Measurements from ENCODE around the gene AFMID. TPM values are rescaled to one million over a fixed set of nuclear protein-coding genes. Genes with fewer than 3 reads are reported as not detected.
"Not testable (repeated sequence)": the region's sequence is repeated elsewhere in the genome, so short reads cannot be mapped to it uniquely, and the experiment has no call there.

AFMID gene
- total and polyA plus RNA-seq, 2 donors from 2014 or later, result 63.9 to 118 TPM

DNA sequence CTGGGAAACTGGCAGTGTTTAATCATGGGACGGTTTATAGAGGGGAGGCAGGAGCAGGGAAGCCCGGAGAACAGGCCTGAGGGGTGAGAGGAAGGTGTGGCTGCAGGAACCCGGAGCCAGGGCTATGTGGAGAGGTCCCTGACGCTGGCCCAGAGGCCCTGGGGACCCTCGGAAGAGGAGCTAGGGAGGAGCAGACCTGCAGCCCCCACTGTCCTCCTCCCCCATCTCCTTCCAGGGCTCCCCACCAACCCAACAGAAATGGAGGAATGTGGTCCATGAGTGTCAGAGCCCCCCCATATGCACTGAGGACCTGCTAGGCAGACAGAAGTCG is 64.6 kb downstream of the AFMID start:
- FAIRE-seq, result no peak
- intact Hi-C loops (cut with DNase I), result no loop called here

GRCh38 chr17:78252111-78252634 is 65.0 kb downstream of the AFMID start:
- Histone ChIP-seq H3K9ac (ENCODE audit: low read length in 3 of 3) (no peak overlapping the region), H3K4me3 (ENCODE audit: low read length in 3 of 3) (no peak overlapping the region), H3K9me3 (ENCODE audit: control insufficient read depth in 2 of 3, insufficient read depth in 1 of 3, low read length in 3 of 3) (no peaks in the 10 kb centered on the region), H3K27ac (ENCODE audit: low read depth in 2 of 2, low read length in 2 of 2) (no peak overlapping the region), H3K36me3 (ENCODE audit: control insufficient read depth in 2 of 3, insufficient read depth in 3 of 3, low read length in 3 of 3) (no peaks in the 10 kb centered on the region), H3K4me1 (ENCODE audit: control insufficient read depth in 2 of 3, insufficient read depth in 2 of 3, low read depth in 1 of 3, low read length in 3 of 3) (peaks cover 0 to 7% (median 0%) of the 10 kb centered on the region in 3 donors), H3K27me3 (ENCODE audit: control insufficient read depth, insufficient read depth, low read length) (no peaks in the 10 kb centered on the region)
- intact Hi-C loops (cut with DNase I), result no loop called here
- FAIRE-seq (no peak), DNase-seq (peak in 1 of 5 donors; percentile 49)
- TF ChIP-seq, protein P1, sequence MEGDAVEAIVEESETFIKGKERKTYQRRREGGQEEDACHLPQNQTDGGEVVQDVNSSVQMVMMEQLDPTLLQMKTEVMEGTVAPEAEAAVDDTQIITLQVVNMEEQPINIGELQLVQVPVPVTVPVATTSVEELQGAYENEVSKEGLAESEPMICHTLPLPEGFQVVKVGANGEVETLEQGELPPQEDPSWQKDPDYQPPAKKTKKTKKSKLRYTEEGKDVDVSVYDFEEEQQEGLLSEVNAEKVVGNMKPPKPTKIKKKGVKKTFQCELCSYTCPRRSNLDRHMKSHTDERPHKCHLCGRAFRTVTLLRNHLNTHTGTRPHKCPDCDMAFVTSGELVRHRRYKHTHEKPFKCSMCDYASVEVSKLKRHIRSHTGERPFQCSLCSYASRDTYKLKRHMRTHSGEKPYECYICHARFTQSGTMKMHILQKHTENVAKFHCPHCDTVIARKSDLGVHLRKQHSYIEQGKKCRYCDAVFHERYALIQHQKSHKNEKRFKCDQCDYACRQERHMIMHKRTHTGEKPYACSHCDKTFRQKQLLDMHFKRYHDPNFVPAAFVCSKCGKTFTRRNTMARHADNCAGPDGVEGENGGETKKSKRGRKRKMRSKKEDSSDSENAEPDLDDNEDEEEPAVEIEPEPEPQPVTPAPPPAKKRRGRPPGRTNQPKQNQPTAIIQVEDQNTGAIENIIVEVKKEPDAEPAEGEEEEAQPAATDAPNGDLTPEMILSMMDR (IDR thresholded peaks at IDR 0.05; ENCODE audit: borderline replicate concordance, extremely low read depth, insufficient read depth), result no peak

More for the DNA sequence above, 64.6 kb downstream of the AFMID start:
- no peak overlapping the region for H3K9ac ChIP-seq (ENCODE audit: low read length in 3 of 3)
- H3K36me3 ChIP-seq (ENCODE audit: control insufficient read depth in 2 of 3, insufficient read depth in 3 of 3, low read length in 3 of 3), result no peaks in the 10 kb centered on the region
- H3K27me3 ChIP-seq (ENCODE audit: control insufficient read depth, insufficient read depth, low read length), result no peaks in the 10 kb centered on the region
- peak in 2 of 5 donors; percentile 56 to 70 for DNase-seq
- peaks cover 0 to 7% (median 0%) of the 10 kb centered on the region in 3 donors for H3K4me1 ChIP-seq (ENCODE audit: control insufficient read depth in 2 of 3, insufficient read depth in 2 of 3, low read depth in 1 of 3, low read length in 3 of 3)
- no peak overlapping the region for H3K4me3 ChIP-seq (ENCODE audit: low read length in 3 of 3)
- no peaks in the 10 kb centered on the region for H3K9me3 ChIP-seq (ENCODE audit: control insufficient read depth in 2 of 3, insufficient read depth in 1 of 3, low read length in 3 of 3)
- no peak overlapping the region for H3K27ac ChIP-seq (ENCODE audit: low read depth in 2 of 2, low read length in 2 of 2)
- TF ChIP-seq, protein P1 (IDR thresholded peaks at IDR 0.05; ENCODE audit: borderline replicate concordance, extremely low read depth, insufficient read depth), result no peak

- DNase-seq (peak in 2 of 5 donors; percentile 61 to 82), FAIRE-seq (no peak)
- intact Hi-C loops (cut with DNase I), result no loop called here
- Histone ChIP-seq H3K9me3 (ENCODE audit: control insufficient read depth in 2 of 3, insufficient read depth in 1 of 3, low read length in 3 of 3) (no peaks in the 10 kb centered on the region), H3K36me3 (ENCODE audit: control insufficient read depth in 2 of 3, insufficient read depth in 3 of 3, low read length in 3 of 3) (no peaks in the 10 kb centered on the region), H3K27ac (ENCODE audit: low read depth in 2 of 2, low read length in 2 of 2) (no peak overlapping the region), H3K4me1 (ENCODE audit: control insufficient read depth in 2 of 3, insufficient read depth in 2 of 3, low read depth in 1 of 3, low read length in 3 of 3) (peaks cover 0 to 7% (median 0%) of the 10 kb centered on the region in 3 donors), H3K9ac (ENCODE audit: low read length in 3 of 3) (peak overlapping the region in 1 of 3 donors; percentile 19), H3K4me3 (ENCODE audit: low read length in 3 of 3) (no peak overlapping the region), H3K27me3 (ENCODE audit: control insufficient read depth, insufficient read depth, low read length) (no peaks in the 10 kb centered on the region)
- TF ChIP-seq, protein P1 (IDR thresholded peaks at IDR 0.05; ENCODE audit: borderline replicate concordance, extremely low read depth, insufficient read depth), result no peak
Observed at GRCh38 chr17:78252701-78253635, 65.8 kb downstream of the AFMID start.

DNA sequence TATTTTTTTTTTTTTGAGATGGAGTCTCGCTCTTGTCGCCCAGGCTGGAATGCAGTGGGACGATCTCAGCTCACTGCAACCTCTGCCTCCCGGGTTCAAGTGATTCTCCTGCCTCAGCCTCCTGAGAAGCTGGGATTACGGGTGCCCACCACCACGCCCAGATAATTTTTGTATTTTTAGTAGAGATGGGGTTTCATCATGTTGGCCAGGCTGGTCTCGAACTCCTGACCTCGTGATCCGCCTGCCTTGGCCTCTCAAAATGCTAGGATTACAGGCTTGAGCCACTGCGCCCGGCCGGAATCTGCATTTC is 66.4 kb downstream of the AFMID start:
- Histone ChIP-seq H3K27ac (ENCODE audit: low read depth in 2 of 2, low read length in 2 of 2) (peak overlapping the region in 1 of 2 donors; percentile 91), H3K9ac (ENCODE audit: low read length in 3 of 3) (peak overlapping the region in 1 of 3 donors; percentile 94), H3K4me3 (ENCODE audit: low read length in 3 of 3) (peak overlapping the region; percentile 60 to 88 (median 69)), H3K4me1 (ENCODE audit: control insufficient read depth in 2 of 3, insufficient read depth in 2 of 3, low read depth in 1 of 3, low read length in 3 of 3) (peaks cover 0 to 12% (median 0%) of the 10 kb centered on the region in 3 donors)
- FAIRE-seq; H3K9me3 ChIP-seq (ENCODE audit: control insufficient read depth in 2 of 3, insufficient read depth in 1 of 3, low read length in 3 of 3); intact Hi-C loops (cut with DNase I); H3K27me3 ChIP-seq (ENCODE audit: control insufficient read depth, insufficient read depth, low read length); H3K36me3 ChIP-seq (ENCODE audit: control insufficient read depth in 2 of 3, insufficient read depth in 3 of 3, low read length in 3 of 3): not testable (repeated sequence)
- peak in 1 of 5 donors; percentile 77 for DNase-seq
